Body of pancreas (tissue), 4 donors: ENCODE measurements around the gene ZBTB8A.

Source experiments
- CTCF ChIP-seq, 7 experiments: fragments of 450-650 bp in 4 of 7; fragments of 200-600 bp in 3 of 7; sonication (generic) in 3 of 7; IDR thresholded peaks; one replicate each; pipeline ENCODE4 v1.5.1; 2016 to 2019; ENCODE audit warnings: antibody characterized with exemption in 7 of 7
- POLR2A ChIP-seq, 3 donors: fragments of 450-650 bp; IDR thresholded peaks; one replicate each; pipeline ENCODE4 v1.6.1; 2016; ENCODE audit warnings: antibody characterized with exemption in 3 of 3, mild to moderate bottlenecking in 2 of 3

DNA sequence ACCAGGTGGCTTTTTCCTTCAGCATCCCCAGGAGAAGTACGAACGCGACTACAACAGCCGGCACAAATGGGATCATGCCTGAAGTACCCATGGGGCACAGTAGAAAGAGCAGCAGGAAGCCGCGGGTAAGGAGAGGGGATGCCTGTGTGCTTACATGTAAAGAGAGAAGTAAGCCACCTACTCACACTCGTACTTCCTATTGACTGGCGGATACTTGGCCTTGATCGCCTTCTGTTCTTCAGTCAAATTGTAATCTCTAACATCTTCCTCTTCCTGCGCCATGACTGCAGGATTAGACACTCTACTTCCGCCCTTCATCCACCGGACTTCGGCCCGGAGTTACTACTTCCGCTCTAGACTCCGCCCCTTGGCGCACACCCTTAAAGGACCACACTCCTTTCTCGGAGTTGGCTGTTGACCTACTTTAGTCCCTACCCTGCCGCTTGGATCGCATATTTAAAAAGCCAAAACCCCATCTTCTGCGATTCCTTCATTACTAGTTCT lies 111.1 kb downstream of the ZBTB8A start, which contains the start of gene ZBTB8OS:
- TF ChIP-seq CTCF (IDR thresholded peaks at IDR 0.05) (peak in 1 of 7 experiments; percentile 2), POLR2A (IDR thresholded peaks at IDR 0.05) (peak; percentile 19 to 82 (median 75))
